ENCODE measurements around the gene GALNT13. TPM values are rescaled to one million over a fixed set of nuclear protein-coding genes. Genes with fewer than 3 reads are reported as not detected.
"Not testable (repeated sequence)": the region's sequence is repeated elsewhere in the genome, so short reads cannot be mapped to it uniquely, and the experiment has no call there.

The GALNT13 gene
- total RNA-seq, 2 experiments from 2014 or later, result 0.15 TPM; not detected in 1

- Mint-ChIP-seq H3K27me3 (peaks cover 1% of the 10 kb centered on the region), H3K4me1 (no peaks in the 10 kb centered on the region), H3K4me3 (no peak overlapping the region), H3K36me3 (ENCODE audit: low read depth) (no peaks in the 10 kb centered on the region), H3K27ac (no peak overlapping the region), H3K9me3 (no peaks in the 10 kb centered on the region)
- DNase-seq, result no peak
- POLR2A ChIA-PET, result no interaction called here
- CTCF ChIA-PET, result interaction anchor here (0.7 kb wide), 1 partner anchor 10 kb away, joined by 3 read pairs; no protein-coding TSS in a partner anchor
Measured at GRCh38 chr2:154447727-154448418, 576.2 kb downstream of the GALNT13 start.

- no peaks in the 10 kb centered on the region for H3K4me1 Mint-ChIP-seq
- no peak for DNase-seq
- no peak overlapping the region for H3K27ac Mint-ChIP-seq
- ChIA-PET CTCF (no interaction called here), POLR2A (no interaction called here)
- H3K4me3 Mint-ChIP-seq, result no peak overlapping the region
- peaks cover 1% of the 10 kb centered on the region for H3K27me3 Mint-ChIP-seq
- no peaks in the 10 kb centered on the region for H3K9me3 Mint-ChIP-seq
- no peaks in the 10 kb centered on the region for H3K36me3 Mint-ChIP-seq (ENCODE audit: low read depth)
Measured at GRCh38 chr2:154449951-154450658, 578.4 kb downstream of the GALNT13 start.

GRCh38 chr2:154452471-154452870 is 580.7 kb downstream of the GALNT13 start:
- H3K4me1 Mint-ChIP-seq, result no peaks in the 10 kb centered on the region
- no peak overlapping the region for H3K4me3 Mint-ChIP-seq
- no peak for DNase-seq
- H3K27ac Mint-ChIP-seq, result no peak overlapping the region
- no peaks in the 10 kb centered on the region for H3K36me3 Mint-ChIP-seq (ENCODE audit: low read depth)
- ChIA-PET CTCF (no interaction called here), POLR2A (no interaction called here)
- H3K27me3 Mint-ChIP-seq, result peaks cover under 1% of the 10 kb centered on the region
- no peaks in the 10 kb centered on the region for H3K9me3 Mint-ChIP-seq

- Mint-ChIP-seq H3K4me3 (no peak overlapping the region), H3K27me3 (no peaks in the 10 kb centered on the region), H3K4me1 (no peaks in the 10 kb centered on the region)
Measured at GRCh38 chr2:154452906-154453493, 581.3 kb downstream of the GALNT13 start.

GRCh38 chr2:154455166-154455565 is 583.4 kb downstream of the GALNT13 start:
- POLR2A ChIA-PET, result no interaction called here
- H3K36me3 Mint-ChIP-seq (ENCODE audit: low read depth), result no peaks in the 10 kb centered on the region
- no peak overlapping the region for H3K4me3 Mint-ChIP-seq
- no peaks in the 10 kb centered on the region for H3K9me3 Mint-ChIP-seq
- H3K27me3 Mint-ChIP-seq, result no peaks in the 10 kb centered on the region
- CTCF ChIA-PET, result no interaction called here
- H3K27ac Mint-ChIP-seq, result no peak overlapping the region
- no peaks in the 10 kb centered on the region for H3K4me1 Mint-ChIP-seq
- DNase-seq, result no peak

More at GRCh38 chr2:154452906-154453493, 581.3 kb downstream of the GALNT13 start:
- ChIA-PET POLR2A (no interaction called here), CTCF (no interaction called here)
- Mint-ChIP-seq H3K27ac (no peak overlapping the region), H3K9me3 (no peaks in the 10 kb centered on the region), H3K36me3 (ENCODE audit: low read depth) (no peaks in the 10 kb centered on the region)
- no peak for DNase-seq

- Mint-ChIP-seq H3K36me3 (ENCODE audit: low read depth) (no peaks in the 10 kb centered on the region), H3K4me1 (no peaks in the 10 kb centered on the region), H3K9me3 (no peaks in the 10 kb centered on the region), H3K27me3 (no peaks in the 10 kb centered on the region), H3K27ac (no peak overlapping the region), H3K4me3 (peak overlapping the region; percentile 17)
- CTCF ChIA-PET, result no interaction called here
- DNase-seq, result no peak
- POLR2A ChIA-PET, result no interaction called here
Measured at GRCh38 chr2:154455866-154456265, 584.1 kb downstream of the GALNT13 start.

GRCh38 chr2:154457286-154457685 is 585.6 kb downstream of the GALNT13 start:
- Mint-ChIP-seq H3K36me3 (ENCODE audit: low read depth) (no peaks in the 10 kb centered on the region), H3K4me1 (no peaks in the 10 kb centered on the region), H3K27me3 (no peaks in the 10 kb centered on the region), H3K4me3 (no peak overlapping the region), H3K9me3 (no peaks in the 10 kb centered on the region), H3K27ac (no peak overlapping the region)
- DNase-seq, result no peak
- ChIA-PET POLR2A (no interaction called here), CTCF (no interaction called here)

GRCh38 chr2:154459286-154459685 is 587.6 kb downstream of the GALNT13 start:
- Mint-ChIP-seq H3K27ac (no peak overlapping the region), H3K9me3 (no peaks in the 10 kb centered on the region), H3K4me1 (no peaks in the 10 kb centered on the region), H3K36me3 (ENCODE audit: low read depth) (no peaks in the 10 kb centered on the region), H3K4me3 (no peak overlapping the region), H3K27me3 (no peaks in the 10 kb centered on the region)
- DNase-seq, result no peak
- POLR2A ChIA-PET, result no interaction called here
- CTCF ChIA-PET, result no interaction called here

- no peaks in the 10 kb centered on the region for H3K4me1 Mint-ChIP-seq
- CTCF ChIA-PET, result no interaction called here
Measured at GRCh38 chr2:154462634-154463033, 590.9 kb downstream of the GALNT13 start.

GRCh38 chr2:154466226-154466625 is 594.5 kb downstream of the GALNT13 start:
- ChIA-PET CTCF (no interaction called here), POLR2A (no interaction called here)
- DNase-seq, result no peak
- H3K4me1 Mint-ChIP-seq, result no peaks in the 10 kb centered on the region
- no peak overlapping the region for H3K27ac Mint-ChIP-seq
- H3K4me3 Mint-ChIP-seq, result no peak overlapping the region
- H3K27me3 Mint-ChIP-seq, result no peaks in the 10 kb centered on the region
- H3K36me3 Mint-ChIP-seq (ENCODE audit: low read depth), result no peaks in the 10 kb centered on the region
- H3K9me3 Mint-ChIP-seq, result no peaks in the 10 kb centered on the region

More at GRCh38 chr2:154462634-154463033, 590.9 kb downstream of the GALNT13 start:
- Mint-ChIP-seq H3K9me3 (no peaks in the 10 kb centered on the region), H3K27ac (no peak overlapping the region), H3K4me3 (no peak overlapping the region), H3K27me3 (no peaks in the 10 kb centered on the region), H3K36me3 (ENCODE audit: low read depth) (no peaks in the 10 kb centered on the region)
- no peak for DNase-seq
- POLR2A ChIA-PET, result no interaction called here

GRCh38 chr2:154470376-154470775 is 598.7 kb downstream of the GALNT13 start:
- ChIA-PET CTCF (no interaction called here), POLR2A (no interaction called here)
- H3K9me3 Mint-ChIP-seq, result no peaks in the 10 kb centered on the region
- H3K27ac Mint-ChIP-seq, result no peak overlapping the region
- no peaks in the 10 kb centered on the region for H3K27me3 Mint-ChIP-seq
- H3K4me1 Mint-ChIP-seq, result no peaks in the 10 kb centered on the region
- no peak overlapping the region for H3K4me3 Mint-ChIP-seq
- H3K36me3 Mint-ChIP-seq (ENCODE audit: low read depth), result no peaks in the 10 kb centered on the region
- no peak for DNase-seq

- H3K4me1 Mint-ChIP-seq; H3K27me3 Mint-ChIP-seq; POLR2A ChIA-PET; H3K9me3 Mint-ChIP-seq; H3K36me3 Mint-ChIP-seq (ENCODE audit: low read depth); CTCF ChIA-PET; H3K27ac Mint-ChIP-seq; DNase-seq; H3K4me3 Mint-ChIP-seq: not testable (repeated sequence)
Measured at GRCh38 chr2:154471492-154471891, 599.8 kb downstream of the GALNT13 start.

- H3K4me1 Mint-ChIP-seq, result no peaks in the 10 kb centered on the region
- H3K4me3 Mint-ChIP-seq, result no peak overlapping the region
- H3K27me3 Mint-ChIP-seq, result no peaks in the 10 kb centered on the region
- no peaks in the 10 kb centered on the region for H3K9me3 Mint-ChIP-seq
- no peak for DNase-seq
- H3K36me3 Mint-ChIP-seq (ENCODE audit: low read depth), result no peaks in the 10 kb centered on the region
- CTCF ChIA-PET, result no interaction called here
- no peak overlapping the region for H3K27ac Mint-ChIP-seq
- POLR2A ChIA-PET, result no interaction called here
Measured at GRCh38 chr2:154477319-154477718, 605.6 kb downstream of the GALNT13 start.
